CD4-positive, alpha-beta T cell treated with Interleukin-6 at 100 ng/mL for 8 hours (primary cell): ENCODE data around the gene ADGRA1.
"Not testable (repeated sequence)": the region's sequence is repeated elsewhere in the genome, so short reads cannot be mapped to it uniquely, and the experiment has no call there.

Experiments
- DNase-seq: peaks from one replicate; pipeline ENCODE4 v3.0.0-alpha.2; 2020; ENCODE audit warnings: mixed read lengths, low spot score

ADGRA1 gene

GRCh38 chr10:133163889-133164815 lies 76.4 kb downstream of the ADGRA1 start:
- DNase-seq, result no peak

GRCh38 chr10:133164816-133165555 lies 77.3 kb downstream of the ADGRA1 start:
- no peak for DNase-seq

DNA sequence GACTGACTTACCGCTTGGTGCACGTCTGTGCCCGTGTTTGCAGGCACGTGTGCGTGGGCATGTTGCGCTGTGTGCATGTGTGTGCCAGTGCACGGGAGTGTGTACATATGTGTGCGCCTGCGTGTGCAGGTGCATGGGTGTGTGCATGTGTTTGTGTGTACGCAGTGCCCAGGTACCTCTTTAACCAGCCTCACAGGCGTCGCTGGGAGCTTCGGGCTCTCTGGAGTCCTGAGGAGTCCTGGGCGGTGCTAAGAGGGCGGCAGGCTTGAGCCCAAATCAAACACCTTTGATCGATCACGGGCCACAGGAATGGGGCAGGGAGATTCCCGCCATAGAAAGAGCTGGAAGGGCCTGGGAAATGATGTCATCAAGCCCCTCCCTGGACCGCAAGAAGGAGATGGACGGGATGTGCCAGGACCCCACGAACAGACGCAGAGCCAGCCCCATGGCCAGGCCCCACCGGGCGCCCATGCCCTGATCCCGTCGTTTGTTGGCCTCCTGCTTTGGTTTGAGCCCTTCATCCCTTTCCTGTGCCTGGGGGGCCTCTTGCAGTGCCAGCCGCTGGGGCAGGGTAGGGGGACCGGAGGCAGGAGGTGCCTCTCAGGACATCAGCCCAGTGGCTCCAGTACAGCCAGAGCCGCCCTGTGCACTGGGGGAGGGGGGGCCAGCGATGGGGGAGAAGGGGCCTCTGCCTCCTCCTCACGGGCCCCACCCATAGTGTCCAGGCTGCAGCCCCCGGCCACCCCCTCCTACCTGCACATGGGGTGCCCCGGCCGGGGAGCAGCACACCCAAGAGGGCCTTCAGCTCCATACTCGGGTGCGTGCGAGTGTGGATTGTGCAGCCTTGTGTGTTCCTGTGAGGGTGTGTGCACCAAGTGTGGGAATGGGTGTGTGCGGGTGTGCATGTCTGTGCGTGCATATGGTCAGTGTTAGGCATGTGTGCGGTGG lies 78.1 kb downstream of the ADGRA1 start:
- no peak for DNase-seq

GRCh38 chr10:133166504-133166827 lies 78.7 kb downstream of the ADGRA1 start:
- no peak for DNase-seq

DNA sequence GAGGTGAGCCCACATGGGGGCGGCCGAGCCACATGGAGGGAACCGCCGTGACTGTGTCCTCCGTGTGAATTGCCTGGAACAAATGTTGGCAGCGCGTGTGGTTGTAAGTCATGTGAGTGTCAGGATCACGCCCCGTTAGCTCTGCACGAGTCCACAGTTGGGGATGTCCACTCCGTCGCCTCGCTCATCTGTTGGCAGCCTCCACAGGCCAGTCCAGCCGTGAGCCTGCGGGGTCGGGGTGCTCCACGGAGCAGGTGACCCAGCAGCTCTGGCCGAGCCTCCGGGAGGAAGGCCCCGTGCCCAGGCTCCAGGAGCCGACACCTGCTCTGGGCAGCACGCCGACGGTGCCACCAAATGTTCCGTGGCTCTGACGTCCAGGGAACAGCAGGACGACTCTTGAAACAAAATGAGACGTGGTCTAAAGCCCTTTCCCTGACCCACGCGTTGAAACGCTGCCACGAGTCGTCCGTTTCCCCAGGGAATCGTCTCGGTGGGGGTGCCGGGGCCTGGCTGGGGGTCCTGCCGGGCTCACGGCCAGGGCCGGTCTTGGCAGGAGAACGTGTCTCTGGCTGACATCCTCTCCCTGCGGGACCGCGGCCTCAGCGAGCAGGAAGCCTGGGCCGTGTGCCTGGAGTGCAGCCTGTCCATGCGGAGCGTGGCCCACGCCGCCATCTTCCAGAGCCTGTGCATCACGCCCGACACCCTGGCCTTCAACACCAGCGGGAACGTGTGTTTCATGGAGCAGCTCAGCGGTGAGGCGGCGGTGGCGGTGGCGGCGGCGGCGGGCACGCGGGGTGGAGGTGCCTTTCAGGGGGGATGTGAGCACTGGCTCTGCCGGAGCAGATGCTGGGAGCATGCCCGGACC lies 79.3 kb downstream of the ADGRA1 start:
- DNase-seq, result no peak

DNA sequence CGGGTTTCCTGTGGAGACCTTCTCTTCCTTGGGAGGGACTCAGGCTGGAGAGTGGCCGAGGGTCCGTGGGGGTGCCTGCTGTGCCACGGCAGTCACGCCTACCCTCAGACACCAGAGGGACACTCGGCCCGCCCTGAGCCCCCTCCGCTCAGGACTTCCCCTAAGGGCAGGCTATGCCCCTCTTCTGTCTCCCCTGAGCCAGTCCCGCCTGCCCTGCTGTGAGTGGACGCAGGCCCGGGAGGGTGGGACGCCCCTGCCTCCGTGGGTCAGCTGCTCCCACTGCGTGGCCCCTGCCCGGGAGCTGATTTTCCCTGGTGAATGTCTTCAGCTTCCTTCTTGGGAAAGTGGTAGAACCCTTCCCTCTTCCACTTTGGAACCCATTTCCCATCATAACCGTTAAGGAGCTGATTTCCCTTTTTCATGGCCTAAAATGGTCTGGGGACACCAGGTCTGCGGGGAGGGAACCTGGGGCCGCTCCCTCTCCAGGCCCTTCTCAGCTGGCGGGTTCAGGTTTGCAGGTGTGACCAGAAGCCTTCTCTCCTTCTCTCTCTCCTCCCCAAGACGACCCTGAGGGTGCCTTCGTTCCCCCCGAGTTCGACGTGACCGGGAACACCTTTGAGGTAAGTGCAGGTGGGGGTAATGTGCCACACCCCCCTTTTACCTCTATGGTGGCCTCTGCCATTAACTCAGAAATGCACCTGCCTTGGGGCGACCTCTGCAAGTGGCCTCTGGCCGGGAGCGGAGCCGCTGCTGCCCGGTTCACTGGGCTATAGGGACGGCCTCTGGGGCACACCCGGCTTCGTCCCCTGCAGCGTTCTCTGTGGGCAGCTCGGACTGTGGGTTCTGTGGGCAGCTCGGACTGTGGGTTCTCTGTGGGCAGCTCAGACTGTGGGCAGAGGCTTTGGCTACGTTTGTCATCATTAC lies 80.2 kb downstream of the ADGRA1 start:
- DNase-seq, result no peak

GRCh38 chr10:133168617-133169031 lies 80.9 kb downstream of the ADGRA1 start:
- DNase-seq, result no peak

DNA sequence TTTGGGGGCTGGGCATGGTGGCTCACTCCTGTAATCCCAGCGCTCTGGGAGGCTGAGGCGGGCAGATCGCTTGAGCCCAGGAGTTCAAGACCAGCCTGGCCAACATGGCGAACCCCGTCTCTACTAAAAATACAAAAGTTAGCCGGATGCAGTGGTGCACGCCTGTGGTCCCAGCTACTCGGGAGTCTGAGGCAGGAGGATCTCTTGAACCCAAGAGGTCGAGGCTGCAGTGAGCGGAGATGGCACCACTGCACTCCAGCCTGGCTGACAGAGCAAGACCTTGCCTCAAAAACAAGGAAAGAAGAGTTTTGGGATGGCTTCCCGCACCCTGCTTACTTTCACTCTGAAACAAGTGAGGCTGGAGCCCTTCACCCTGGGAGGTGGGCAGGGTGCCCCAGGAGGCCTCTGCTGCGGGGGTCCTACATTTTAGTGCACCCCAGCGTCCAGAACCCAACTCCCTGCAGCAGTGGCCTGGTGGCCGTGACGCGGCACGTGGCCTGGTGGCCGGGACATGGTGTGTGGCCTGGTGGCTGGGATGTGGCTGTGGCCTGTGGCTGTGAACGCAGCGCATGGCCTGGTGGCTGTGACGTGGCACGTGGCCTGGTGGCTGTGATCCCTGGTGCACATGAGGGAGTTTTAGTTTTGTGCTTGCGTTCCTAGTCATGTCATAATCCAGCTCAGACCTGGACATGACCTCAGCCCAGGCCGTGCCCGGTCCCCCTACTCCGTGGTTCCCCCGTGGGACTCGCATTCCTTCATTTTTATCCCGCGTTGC lies 81.6 kb downstream of the ADGRA1 start:
- DNase-seq, result no peak

DNA sequence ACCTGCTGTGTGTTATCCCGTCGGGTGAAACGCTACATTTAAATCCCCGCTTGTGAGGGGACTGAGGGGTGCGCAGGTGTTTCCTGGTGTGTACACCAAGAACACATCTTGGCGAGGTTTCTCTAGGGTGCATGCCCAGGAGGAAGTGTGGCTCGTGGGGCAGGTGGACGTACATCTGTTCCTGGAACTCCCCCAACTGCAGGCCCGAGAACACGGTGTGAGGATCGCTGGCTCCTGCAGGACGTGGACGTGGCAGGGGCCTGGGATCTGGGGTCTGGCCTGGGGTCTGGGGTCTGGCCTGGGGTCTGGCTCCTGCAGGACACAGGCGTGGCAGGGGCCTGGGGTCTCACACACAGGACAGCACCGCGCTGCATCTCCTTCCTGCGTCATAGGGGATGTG lies 82.4 kb downstream of the ADGRA1 start:
- DNase-seq, result no peak

DNA sequence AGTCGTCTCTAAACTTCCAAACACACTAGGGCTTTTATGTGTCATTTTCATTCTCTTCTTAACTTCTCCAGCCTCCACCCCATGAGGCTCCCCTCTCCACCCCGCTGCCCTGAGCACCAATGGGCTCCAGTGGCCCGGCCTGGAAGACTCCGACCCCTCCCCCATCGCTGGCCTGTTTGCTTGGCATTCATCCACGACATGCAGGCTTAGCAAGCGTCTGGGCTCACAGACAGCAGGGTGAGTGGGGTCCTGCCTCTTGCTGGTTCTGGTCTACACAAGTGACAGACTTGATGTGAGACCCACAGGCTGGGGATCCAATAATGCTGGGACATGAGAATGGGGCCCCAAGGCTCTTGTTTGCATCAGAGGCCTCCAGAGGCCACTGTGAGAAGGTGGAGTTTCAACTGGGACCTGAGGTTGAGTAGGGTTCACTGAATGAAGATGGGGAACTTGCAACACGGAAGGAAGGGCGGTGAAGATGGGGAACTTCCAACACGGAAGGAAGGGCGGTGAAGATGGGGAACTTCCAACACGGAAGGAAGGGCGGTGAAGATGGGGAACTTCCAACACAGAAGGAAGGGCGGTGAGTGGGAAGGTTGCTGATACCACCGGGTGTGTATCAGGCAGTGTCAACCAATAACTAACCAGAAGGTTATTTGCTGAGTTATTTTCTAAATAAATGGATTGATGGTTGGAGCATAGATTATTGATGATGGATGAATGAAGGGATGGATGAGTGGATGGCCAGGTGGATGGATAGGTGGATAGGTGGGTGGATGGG lies 86.3 kb downstream of the ADGRA1 start:
- no peak for DNase-seq

- no peak for DNase-seq
Observed at GRCh38 chr10:133174689-133175263, 87.1 kb downstream of the ADGRA1 start.

DNA sequence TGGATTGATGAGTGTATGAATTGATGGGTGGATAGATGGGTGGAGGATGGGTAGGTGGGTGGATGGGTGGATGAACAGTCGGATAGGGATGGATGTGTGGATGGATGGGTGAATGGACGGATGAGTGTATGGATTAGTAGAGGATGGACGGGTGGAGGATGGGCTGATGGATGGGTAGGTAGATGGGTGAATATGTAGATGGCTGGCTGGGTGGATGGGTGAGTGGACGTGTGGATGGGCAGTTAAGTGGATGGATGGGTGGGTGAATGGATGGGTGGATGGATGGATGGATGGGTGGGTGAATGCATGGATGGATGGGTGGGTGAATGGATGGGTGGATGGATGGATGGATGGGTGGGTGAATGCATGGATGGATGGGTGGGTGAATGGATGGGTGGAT lies 87.9 kb downstream of the ADGRA1 start:
- DNase-seq, result not testable (repeated sequence)

DNA sequence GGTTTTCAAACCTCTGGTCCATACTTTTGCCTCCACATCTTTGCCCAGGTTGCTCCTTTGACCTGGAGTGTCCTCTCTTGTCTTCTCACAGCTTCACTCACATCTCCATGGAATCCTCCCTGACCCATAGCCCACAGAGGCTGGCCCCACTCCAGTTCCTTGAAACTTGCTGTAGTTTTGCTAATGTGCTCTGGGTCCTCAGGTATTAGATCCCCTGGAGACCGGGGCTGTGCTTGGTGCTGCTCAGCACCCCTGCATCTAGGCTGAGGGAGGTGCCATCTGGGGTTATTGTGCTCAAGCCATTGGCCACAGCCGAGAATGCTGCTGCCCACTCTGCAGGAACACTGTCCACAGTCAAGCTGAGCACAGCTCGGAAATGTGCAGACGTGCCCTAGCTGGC lies 88.8 kb downstream of the ADGRA1 start:
- DNase-seq, result no peak

DNA sequence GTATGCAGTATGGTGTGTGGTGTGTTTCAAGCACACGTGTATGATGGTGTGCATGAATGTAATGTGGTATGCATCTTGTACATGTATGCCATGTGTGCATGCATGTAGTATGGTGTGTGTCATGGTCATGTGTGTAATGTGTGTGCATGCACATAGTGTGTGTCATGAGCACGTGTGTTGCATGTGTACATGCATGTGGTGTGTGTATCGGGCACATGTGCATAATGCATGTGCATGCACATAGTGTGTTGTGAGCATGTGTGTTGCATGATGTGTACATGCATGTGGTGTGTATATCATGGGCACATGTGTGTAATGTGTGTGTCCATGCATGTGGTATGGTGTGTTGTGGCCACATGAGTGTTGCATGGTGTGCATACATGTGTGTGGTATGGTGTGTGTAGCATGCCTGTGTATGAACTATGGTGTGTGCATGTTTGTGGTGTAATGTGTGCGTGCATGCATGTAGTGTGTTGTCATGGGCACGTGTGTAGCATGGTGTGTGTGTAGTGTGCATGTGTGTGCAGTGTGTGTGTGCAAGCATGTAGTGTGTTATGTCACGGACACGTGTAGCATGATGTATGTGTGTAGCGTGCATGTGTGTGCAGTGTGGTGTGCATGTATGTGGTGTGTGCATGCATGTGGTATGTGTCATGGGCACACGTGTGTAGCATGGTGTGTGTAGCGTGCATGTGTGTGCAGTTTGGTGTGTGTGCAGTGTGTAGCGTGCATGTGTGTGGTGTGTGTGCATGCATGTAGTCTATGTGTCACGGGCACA lies 89.8 kb downstream of the ADGRA1 start:
- no peak for DNase-seq

GRCh38 chr10:133178357-133179127 lies 90.8 kb downstream of the ADGRA1 start:
- DNase-seq, result no peak

- no peak for DNase-seq
Observed at GRCh38 chr10:133179128-133179520, 91.4 kb downstream of the ADGRA1 start.

GRCh38 chr10:133179651-133180050 lies 91.9 kb downstream of the ADGRA1 start:
- DNase-seq, result no peak
